ENCODE results near the gene DNHD1. TPM values are rescaled to one million over a fixed set of nuclear protein-coding genes. Genes with fewer than 3 reads are reported as not detected.

DNHD1 gene
- total RNA-seq, 1 donor from 2014 or later: 4.7 TPM

DNA sequence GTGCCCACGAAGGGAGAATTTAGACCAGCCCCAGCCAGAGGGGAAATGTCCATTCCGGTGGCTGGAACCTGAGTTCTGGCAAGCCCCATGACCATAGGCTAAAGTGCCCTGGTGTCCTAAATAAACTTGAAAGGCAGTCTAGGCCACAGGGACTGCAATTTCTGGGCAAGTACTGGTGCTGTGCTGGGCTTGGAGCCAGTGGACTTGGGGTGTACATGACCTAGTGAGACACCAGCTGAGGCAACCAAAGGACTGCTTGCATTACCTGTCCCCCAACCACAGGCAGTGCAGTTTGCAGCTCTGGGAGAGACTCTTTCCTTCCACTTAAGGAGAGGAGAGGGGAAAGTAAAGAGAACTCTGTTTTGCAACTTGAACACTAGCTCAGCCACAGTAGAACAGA, 82.6 kb downstream of the DNHD1 start:
- H3K36me3 ChIP-seq (ENCODE audit: control insufficient read depth in 3 of 3, insufficient read depth in 3 of 3, low read length in 3 of 3): peaks cover 0 to 8% (median 0%) of the 10 kb centered on the region in 3 donors
- H3K27me3 ChIP-seq (ENCODE audit: control insufficient read depth in 3 of 3, insufficient read depth in 3 of 3, low read length in 3 of 3): no peaks in the 10 kb centered on the region
- peaks cover 0 to 14% (median 6%) of the 10 kb centered on the region in 3 donors for H3K4me1 ChIP-seq (ENCODE audit: control insufficient read depth in 3 of 3, insufficient read depth in 3 of 3, low read length in 3 of 3)
- H3K4me3 ChIP-seq (ENCODE audit: low read length in 3 of 3): no peak overlapping the region
- no peak overlapping the region for H3K9ac ChIP-seq (ENCODE audit: low read depth in 1 of 3, low read length in 3 of 3)
- H3K27ac ChIP-seq (ENCODE audit: low read depth, low read length): no peak overlapping the region
- peaks cover 0 to 4% (median 0%) of the 10 kb centered on the region in 3 donors for H3K9me3 ChIP-seq (ENCODE audit: control insufficient read depth in 3 of 3, low read length in 3 of 3)

DNA sequence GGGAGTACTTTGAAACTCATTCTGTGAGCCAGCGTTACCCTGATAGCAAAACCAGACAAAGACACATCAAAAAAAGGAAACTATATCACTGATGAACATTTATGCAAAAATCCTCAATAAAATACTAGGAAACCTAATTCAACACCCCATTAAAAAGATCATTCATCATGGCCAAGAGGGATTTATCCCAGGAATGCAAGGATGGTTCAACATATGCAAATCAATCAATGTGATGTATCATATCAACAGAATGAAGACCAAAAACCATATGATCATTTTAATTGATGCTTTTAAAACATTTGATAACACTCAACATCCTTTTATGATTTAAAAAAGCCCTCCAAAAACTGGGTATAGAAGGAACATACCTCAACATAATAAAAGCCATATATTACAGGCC, 86.5 kb downstream of the DNHD1 start:
- Histone ChIP-seq H3K4me1 (ENCODE audit: control insufficient read depth in 3 of 3, insufficient read depth in 3 of 3, low read length in 3 of 3) (peaks cover 0 to 12% (median 6%) of the 10 kb centered on the region in 3 donors), H3K4me3 (ENCODE audit: low read length in 3 of 3) (no peak overlapping the region), H3K9ac (ENCODE audit: low read depth in 1 of 3, low read length in 3 of 3) (no peak overlapping the region), H3K9me3 (ENCODE audit: control insufficient read depth in 3 of 3, low read length in 3 of 3) (peaks cover 0 to 4% (median 0%) of the 10 kb centered on the region in 3 donors), H3K27me3 (ENCODE audit: control insufficient read depth in 3 of 3, insufficient read depth in 3 of 3, low read length in 3 of 3) (no peaks in the 10 kb centered on the region), H3K36me3 (ENCODE audit: control insufficient read depth in 3 of 3, insufficient read depth in 3 of 3, low read length in 3 of 3) (peaks cover 0 to 8% (median 0%) of the 10 kb centered on the region in 3 donors), H3K27ac (ENCODE audit: low read depth, low read length) (no peak overlapping the region)

DNA sequence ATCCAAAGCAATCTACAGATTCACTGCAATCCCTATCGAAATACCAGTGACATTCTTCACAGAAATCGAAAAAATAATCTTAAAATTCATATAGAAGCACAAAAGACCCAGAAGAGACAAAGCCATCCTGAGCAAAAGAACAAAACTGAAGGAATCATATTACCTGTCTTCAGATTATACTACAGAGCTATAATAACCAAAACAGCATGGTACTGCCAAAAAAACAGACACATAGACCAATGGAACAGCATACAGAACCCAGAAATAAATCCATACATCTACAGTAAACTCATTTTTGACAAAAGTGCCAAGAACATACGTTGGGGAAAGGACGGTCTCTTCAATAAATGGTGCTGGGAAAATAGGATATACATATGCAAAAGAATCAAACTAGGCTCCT, 87.4 kb downstream of the DNHD1 start:
- H3K9me3 ChIP-seq (ENCODE audit: control insufficient read depth in 3 of 3, low read length in 3 of 3): peaks cover 0 to 4% (median 0%) of the 10 kb centered on the region in 3 donors
- no peak overlapping the region for H3K4me3 ChIP-seq (ENCODE audit: low read length in 3 of 3)
- peaks cover 0 to 10% (median 6%) of the 10 kb centered on the region in 3 donors for H3K4me1 ChIP-seq (ENCODE audit: control insufficient read depth in 3 of 3, insufficient read depth in 3 of 3, low read length in 3 of 3)
- peaks cover 0 to 8% (median 0%) of the 10 kb centered on the region in 3 donors for H3K36me3 ChIP-seq (ENCODE audit: control insufficient read depth in 3 of 3, insufficient read depth in 3 of 3, low read length in 3 of 3)
- H3K9ac ChIP-seq (ENCODE audit: low read depth in 1 of 3, low read length in 3 of 3): no peak overlapping the region
- H3K27ac ChIP-seq (ENCODE audit: low read depth, low read length): no peak overlapping the region
- H3K27me3 ChIP-seq (ENCODE audit: control insufficient read depth in 3 of 3, insufficient read depth in 3 of 3, low read length in 3 of 3): no peaks in the 10 kb centered on the region

DNA sequence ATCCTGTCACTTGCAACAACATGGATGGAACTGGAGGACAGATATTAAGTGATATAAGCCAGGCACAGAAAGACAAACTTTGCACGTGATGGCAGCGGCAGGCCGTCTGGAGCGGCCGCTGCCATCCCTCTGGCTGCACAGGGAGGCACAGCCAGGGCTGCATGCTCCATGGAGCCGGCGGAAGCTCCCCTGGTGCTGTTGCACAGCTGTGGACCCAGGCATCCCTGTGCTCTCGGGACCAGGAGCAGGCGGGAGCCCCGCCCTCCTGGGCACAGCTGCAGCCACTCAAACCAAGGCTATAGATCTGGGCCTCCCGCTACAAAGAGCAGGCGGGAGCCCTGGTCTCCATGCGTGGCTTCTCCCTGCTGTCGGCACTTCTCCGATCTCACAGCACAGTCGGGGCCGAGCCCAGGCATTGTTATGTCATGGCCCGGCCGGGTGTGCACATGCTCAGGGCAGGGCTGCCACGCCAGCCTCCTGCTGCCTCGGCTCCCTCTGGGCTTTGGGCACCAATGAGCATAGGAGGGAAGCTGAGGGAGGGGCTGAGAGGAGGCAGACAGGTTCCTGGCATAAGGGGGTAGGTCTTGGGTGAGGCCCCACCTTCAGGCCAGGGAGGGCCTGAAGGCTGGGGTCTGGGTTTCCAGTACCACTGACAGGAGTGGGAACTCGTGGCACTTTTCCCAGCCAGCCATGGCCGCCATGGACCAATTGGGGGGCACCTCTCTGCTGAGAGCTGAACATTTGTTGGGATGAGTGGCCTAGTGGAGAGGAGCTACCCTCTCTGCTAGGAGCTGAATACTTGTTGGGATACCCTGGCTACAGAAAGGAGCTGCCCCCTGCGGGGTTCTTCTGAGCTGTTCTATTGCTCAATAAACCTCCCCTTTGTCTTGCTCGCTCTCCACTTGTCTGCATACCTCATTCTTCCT, 89.6 kb downstream of the DNHD1 start:
- no peak overlapping the region for H3K4me3 ChIP-seq (ENCODE audit: low read length in 3 of 3)

DNA sequence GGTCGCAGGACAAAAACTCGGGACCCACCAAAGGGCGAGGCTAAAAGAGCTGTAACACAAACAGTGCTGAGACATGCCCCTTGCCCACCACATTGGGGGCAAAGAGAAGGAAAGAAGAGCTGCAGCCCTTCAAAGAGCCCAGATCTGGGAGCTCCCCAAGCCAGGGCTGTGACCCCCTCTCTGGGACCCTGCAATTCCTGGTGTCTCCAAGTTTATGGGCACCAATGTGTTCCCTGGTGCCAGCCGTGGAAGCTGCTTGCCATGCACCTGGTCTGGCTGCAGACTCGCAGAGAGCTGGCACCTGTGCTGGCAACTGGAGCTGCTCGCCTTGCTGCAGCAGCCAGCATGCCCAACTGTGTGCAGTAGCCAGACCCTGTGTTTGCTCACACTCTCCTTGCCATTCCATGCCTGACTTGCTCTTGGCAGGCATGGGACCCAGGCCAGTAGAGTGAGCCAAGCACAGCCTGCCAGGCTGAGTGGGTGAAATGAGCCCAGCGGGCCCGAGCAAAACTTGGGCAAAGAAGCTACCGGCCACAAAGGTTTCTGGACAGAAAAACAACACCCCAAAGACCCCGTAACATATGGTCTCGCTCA, 90.4 kb downstream of the DNHD1 start:
- peaks cover 0 to 6% (median 6%) of the 10 kb centered on the region in 3 donors for H3K4me1 ChIP-seq (ENCODE audit: control insufficient read depth in 3 of 3, insufficient read depth in 3 of 3, low read length in 3 of 3)
- H3K27ac ChIP-seq (ENCODE audit: low read depth, low read length): no peak overlapping the region
- H3K4me3 ChIP-seq (ENCODE audit: low read length in 3 of 3): no peak overlapping the region
- peak overlapping the region in 2 of 3 donors; percentile 5 to 60 for H3K9ac ChIP-seq (ENCODE audit: low read depth in 1 of 3, low read length in 3 of 3)
- no peaks in the 10 kb centered on the region for H3K27me3 ChIP-seq (ENCODE audit: control insufficient read depth in 3 of 3, insufficient read depth in 3 of 3, low read length in 3 of 3)
- H3K36me3 ChIP-seq (ENCODE audit: control insufficient read depth in 3 of 3, insufficient read depth in 3 of 3, low read length in 3 of 3): peaks cover 2 to 4% (median 3%) of the 10 kb centered on the region in 3 donors
- peaks cover 0 to 4% (median 0%) of the 10 kb centered on the region in 3 donors for H3K9me3 ChIP-seq (ENCODE audit: control insufficient read depth in 3 of 3, low read length in 3 of 3)

More for the DNA sequence above, 89.6 kb downstream of the DNHD1 start:
- H3K9me3 ChIP-seq (ENCODE audit: control insufficient read depth in 3 of 3, low read length in 3 of 3): peaks cover 0 to 4% (median 0%) of the 10 kb centered on the region in 3 donors
- peaks cover 0 to 1% (median 0%) of the 10 kb centered on the region in 3 donors for H3K36me3 ChIP-seq (ENCODE audit: control insufficient read depth in 3 of 3, insufficient read depth in 3 of 3, low read length in 3 of 3)
- H3K4me1 ChIP-seq (ENCODE audit: control insufficient read depth in 3 of 3, insufficient read depth in 3 of 3, low read length in 3 of 3): peaks cover 0 to 6% (median 6%) of the 10 kb centered on the region in 3 donors
- no peak overlapping the region for H3K9ac ChIP-seq (ENCODE audit: low read depth in 1 of 3, low read length in 3 of 3)
- no peaks in the 10 kb centered on the region for H3K27me3 ChIP-seq (ENCODE audit: control insufficient read depth in 3 of 3, insufficient read depth in 3 of 3, low read length in 3 of 3)
- no peak overlapping the region for H3K27ac ChIP-seq (ENCODE audit: low read depth, low read length)

DNA sequence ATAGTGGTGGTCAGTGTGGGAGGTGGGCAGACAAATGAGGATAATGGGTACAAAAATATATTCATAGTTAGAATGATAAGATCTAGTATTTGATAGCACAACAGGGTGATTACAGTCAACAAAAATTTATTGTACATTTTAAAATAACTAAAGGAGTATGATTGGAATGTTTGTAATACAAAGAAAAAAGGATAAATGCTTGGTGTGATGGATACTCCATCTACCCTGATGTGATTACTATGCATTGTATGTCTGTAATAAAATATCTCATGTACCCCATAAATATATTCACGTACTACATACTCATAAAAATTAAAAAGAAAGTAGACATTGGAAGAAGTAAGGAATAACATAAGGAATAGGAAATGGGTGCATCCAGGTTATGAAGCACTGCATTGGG, 90.9 kb downstream of the DNHD1 start:
- peaks cover 2 to 4% (median 4%) of the 10 kb centered on the region in 3 donors for H3K36me3 ChIP-seq (ENCODE audit: control insufficient read depth in 3 of 3, insufficient read depth in 3 of 3, low read length in 3 of 3)
- H3K27ac ChIP-seq (ENCODE audit: low read depth, low read length): no peak overlapping the region
- peaks cover 0 to 6% (median 6%) of the 10 kb centered on the region in 3 donors for H3K4me1 ChIP-seq (ENCODE audit: control insufficient read depth in 3 of 3, insufficient read depth in 3 of 3, low read length in 3 of 3)

DNA sequence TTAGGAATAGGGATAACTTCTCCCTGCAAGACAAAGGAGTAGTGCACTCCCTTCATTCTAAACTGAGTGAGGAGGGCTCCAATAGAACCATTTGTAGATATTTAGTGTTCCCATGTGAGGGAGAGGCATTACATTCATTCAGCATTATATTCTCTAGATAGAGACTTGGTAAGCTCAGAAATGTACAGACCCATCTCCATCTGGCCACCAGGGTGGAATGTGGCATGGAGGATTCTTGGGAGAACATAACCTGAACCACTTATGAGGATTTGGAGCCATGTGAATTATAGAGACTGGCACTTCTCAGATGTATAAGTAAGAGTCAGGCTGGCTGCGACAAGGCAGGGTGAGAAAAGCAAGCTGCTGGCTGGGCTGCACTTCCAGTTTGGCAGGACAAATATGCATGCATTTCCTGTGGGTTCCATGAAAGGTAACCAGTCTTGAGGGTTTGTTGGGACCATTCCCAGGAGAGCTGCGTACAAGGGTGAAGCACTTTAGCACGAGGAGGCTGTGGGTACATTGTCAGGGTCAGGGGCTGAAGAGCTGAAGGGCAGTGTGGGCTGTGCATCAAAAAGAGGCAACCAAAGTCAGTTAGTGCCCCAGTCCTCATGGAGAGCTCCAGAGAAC, 97.2 kb downstream of the DNHD1 start:
- Histone ChIP-seq H3K4me1 (ENCODE audit: control insufficient read depth in 3 of 3, insufficient read depth in 3 of 3, low read length in 3 of 3) (peaks cover 0 to 3% (median 0%) of the 10 kb centered on the region in 3 donors), H3K36me3 (ENCODE audit: control insufficient read depth in 3 of 3, insufficient read depth in 3 of 3, low read length in 3 of 3) (peaks cover 20 to 35% (median 35%) of the 10 kb centered on the region in 3 donors), H3K27ac (ENCODE audit: low read depth, low read length) (no peak overlapping the region)

More for the DNA sequence above, 90.9 kb downstream of the DNHD1 start:
- Histone ChIP-seq H3K27me3 (ENCODE audit: control insufficient read depth in 3 of 3, insufficient read depth in 3 of 3, low read length in 3 of 3) (no peaks in the 10 kb centered on the region), H3K4me3 (ENCODE audit: low read length in 3 of 3) (no peak overlapping the region), H3K9me3 (ENCODE audit: control insufficient read depth in 3 of 3, low read length in 3 of 3) (peaks cover 0 to 4% (median 0%) of the 10 kb centered on the region in 3 donors), H3K9ac (ENCODE audit: low read depth in 1 of 3, low read length in 3 of 3) (peak overlapping the region in 2 of 3 donors; percentile 5 to 60)

DNA sequence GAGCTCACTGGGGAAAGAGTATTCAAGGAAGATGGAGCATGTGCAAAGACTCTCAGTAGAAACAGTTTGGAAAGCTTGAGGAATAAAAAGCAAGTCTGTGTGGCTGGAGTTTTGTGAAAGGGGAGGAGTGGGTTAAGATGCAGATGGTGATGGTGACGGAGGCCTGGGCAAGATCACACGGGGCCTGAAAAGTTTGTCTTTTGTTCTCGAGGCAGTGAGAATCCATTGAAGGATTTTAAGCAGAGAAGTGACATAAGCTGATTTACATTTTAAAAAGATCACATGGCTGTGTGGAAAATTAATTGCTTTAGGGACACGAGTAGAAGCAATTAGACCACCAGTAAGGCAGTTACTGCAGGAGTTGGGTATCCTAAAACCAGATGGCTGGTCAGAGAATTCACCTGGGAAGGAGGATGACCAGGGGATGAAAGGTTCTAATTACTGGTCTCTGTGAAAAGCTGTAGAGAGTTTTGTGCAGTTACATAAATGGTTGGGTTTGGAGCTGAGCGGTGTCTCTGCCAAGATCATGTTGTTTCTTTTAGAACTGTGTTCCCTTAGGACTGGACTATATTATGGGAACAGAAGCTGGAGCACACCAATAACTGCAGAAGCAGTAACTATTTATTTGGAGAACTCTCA, 99.3 kb downstream of the DNHD1 start:
- H3K9me3 ChIP-seq (ENCODE audit: control insufficient read depth in 3 of 3, low read length in 3 of 3): no peaks in the 10 kb centered on the region
- H3K27me3 ChIP-seq (ENCODE audit: control insufficient read depth in 3 of 3, insufficient read depth in 3 of 3, low read length in 3 of 3): no peaks in the 10 kb centered on the region
- no peak overlapping the region for H3K4me3 ChIP-seq (ENCODE audit: low read length in 3 of 3)
- H3K27ac ChIP-seq (ENCODE audit: low read depth, low read length): peak overlapping the region; percentile 17
- peaks cover 3 to 9% (median 6%) of the 10 kb centered on the region in 3 donors for H3K4me1 ChIP-seq (ENCODE audit: control insufficient read depth in 3 of 3, insufficient read depth in 3 of 3, low read length in 3 of 3)
- peak overlapping the region in 1 of 3 donors; percentile 24 for H3K9ac ChIP-seq (ENCODE audit: low read depth in 1 of 3, low read length in 3 of 3)
- peaks cover 41 to 55% (median 55%) of the 10 kb centered on the region in 3 donors for H3K36me3 ChIP-seq (ENCODE audit: control insufficient read depth in 3 of 3, insufficient read depth in 3 of 3, low read length in 3 of 3)

More for the DNA sequence above, 97.2 kb downstream of the DNHD1 start:
- no peak overlapping the region for H3K4me3 ChIP-seq (ENCODE audit: low read length in 3 of 3)
- H3K27me3 ChIP-seq (ENCODE audit: control insufficient read depth in 3 of 3, insufficient read depth in 3 of 3, low read length in 3 of 3): no peaks in the 10 kb centered on the region
- no peaks in the 10 kb centered on the region for H3K9me3 ChIP-seq (ENCODE audit: control insufficient read depth in 3 of 3, low read length in 3 of 3)
- no peak overlapping the region for H3K9ac ChIP-seq (ENCODE audit: low read depth in 1 of 3, low read length in 3 of 3)

DNA sequence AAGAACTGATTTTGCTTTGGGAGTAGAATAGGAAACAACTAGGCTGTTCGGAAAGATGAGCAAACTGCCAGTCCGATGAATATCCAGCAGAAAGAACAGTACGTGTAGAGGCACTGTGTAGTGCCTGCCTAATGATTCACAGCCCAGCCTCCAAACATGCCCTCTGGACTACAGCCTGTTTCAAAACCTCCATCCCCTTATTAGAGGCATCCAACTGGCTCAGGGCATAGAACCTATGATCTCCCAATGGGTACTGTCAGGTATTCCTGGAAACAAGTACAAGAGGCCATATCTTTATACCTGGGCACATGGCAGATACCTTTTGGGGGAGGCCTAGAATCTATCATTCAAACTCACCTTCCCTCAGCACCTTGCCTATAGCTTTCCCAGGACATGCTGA, 101.5 kb downstream of the DNHD1 start:
- Histone ChIP-seq H3K9ac (ENCODE audit: low read depth in 1 of 3, low read length in 3 of 3) (no peak overlapping the region), H3K27ac (ENCODE audit: low read depth, low read length) (no peak overlapping the region), H3K9me3 (ENCODE audit: control insufficient read depth in 3 of 3, low read length in 3 of 3) (no peaks in the 10 kb centered on the region), H3K36me3 (ENCODE audit: control insufficient read depth in 3 of 3, insufficient read depth in 3 of 3, low read length in 3 of 3) (peaks cover 43 to 56% (median 53%) of the 10 kb centered on the region in 3 donors), H3K27me3 (ENCODE audit: control insufficient read depth in 3 of 3, insufficient read depth in 3 of 3, low read length in 3 of 3) (no peaks in the 10 kb centered on the region), H3K4me1 (ENCODE audit: control insufficient read depth in 3 of 3, insufficient read depth in 3 of 3, low read length in 3 of 3) (peaks cover 18 to 24% (median 19%) of the 10 kb centered on the region in 3 donors), H3K4me3 (ENCODE audit: low read length in 3 of 3) (no peak overlapping the region)
